Measurements from ENCODE around the gene PABPC1L.

The PABPC1L gene

GRCh38 chr20:44969300-44969894 is 59.5 kb downstream of the PABPC1L start:
- TF ChIP-seq EP300 (IDR thresholded peaks at IDR 0.05; ENCODE audit: borderline replicate concordance): no peak
- no peak for TF ChIP-seq CREB1 (IDR thresholded peaks at IDR 0.05; ENCODE audit: low read depth)
- no peak for TF ChIP-seq RAD21 (IDR thresholded peaks at IDR 0.05; ENCODE audit: low read depth)
- no peak for TF ChIP-seq MAX (IDR thresholded peaks at IDR 0.05)
- no peak for TF ChIP-seq REST (IDR thresholded peaks at IDR 0.05; ENCODE audit: low read depth)
- no peak for TF ChIP-seq USF1 (IDR thresholded peaks at IDR 0.05)
- no peak for TF ChIP-seq CEBPB (IDR thresholded peaks at IDR 0.05)
- no peak for TF ChIP-seq ZBTB7A (IDR thresholded peaks at IDR 0.05; ENCODE audit: low read depth)
- no peak for TF ChIP-seq YY1 (IDR thresholded peaks at IDR 0.05; ENCODE audit: low read depth)
- TF ChIP-seq FOXM1 (IDR thresholded peaks at IDR 0.05; ENCODE audit: borderline replicate concordance, low read depth): no peak
- TF ChIP-seq TEAD4 (IDR thresholded peaks at IDR 0.05): no peak
- TF ChIP-seq TCF12 (IDR thresholded peaks at IDR 0.05; ENCODE audit: low read depth): no peak
- no peak for TF ChIP-seq EGR1 (IDR thresholded peaks at IDR 0.05)
- no peak for TF ChIP-seq TAF1 (IDR thresholded peaks at IDR 0.05; ENCODE audit: low read depth)
- no peak for TF ChIP-seq NFIC (IDR thresholded peaks at IDR 0.05)

GRCh38 chr20:44970243-44970757 is 60.4 kb downstream of the PABPC1L start:
- TF ChIP-seq MAX (IDR thresholded peaks at IDR 0.05) (no peak), TEAD4 (IDR thresholded peaks at IDR 0.05) (no peak), FOXM1 (IDR thresholded peaks at IDR 0.05; ENCODE audit: borderline replicate concordance, low read depth) (no peak), REST (IDR thresholded peaks at IDR 0.05; ENCODE audit: low read depth) (no peak), CREB1 (IDR thresholded peaks at IDR 0.05; ENCODE audit: low read depth) (no peak), USF1 (IDR thresholded peaks at IDR 0.05) (no peak), YY1 (IDR thresholded peaks at IDR 0.05; ENCODE audit: low read depth) (no peak), EP300 (IDR thresholded peaks at IDR 0.05; ENCODE audit: borderline replicate concordance) (no peak), RAD21 (IDR thresholded peaks at IDR 0.05; ENCODE audit: low read depth) (no peak), ZBTB7A (IDR thresholded peaks at IDR 0.05; ENCODE audit: low read depth) (no peak), CEBPB (IDR thresholded peaks at IDR 0.05) (no peak), TCF12 (IDR thresholded peaks at IDR 0.05; ENCODE audit: low read depth) (no peak), TAF1 (IDR thresholded peaks at IDR 0.05; ENCODE audit: low read depth) (no peak), EGR1 (IDR thresholded peaks at IDR 0.05) (no peak), NFIC (IDR thresholded peaks at IDR 0.05) (no peak)

- TF ChIP-seq YY1 (IDR thresholded peaks at IDR 0.05; ENCODE audit: low read depth) (no peak), TCF12 (IDR thresholded peaks at IDR 0.05; ENCODE audit: low read depth) (no peak), MAX (IDR thresholded peaks at IDR 0.05) (no peak), FOXM1 (IDR thresholded peaks at IDR 0.05; ENCODE audit: borderline replicate concordance, low read depth) (no peak), ZBTB7A (IDR thresholded peaks at IDR 0.05; ENCODE audit: low read depth) (no peak), CREB1 (IDR thresholded peaks at IDR 0.05; ENCODE audit: low read depth) (no peak), EP300 (IDR thresholded peaks at IDR 0.05; ENCODE audit: borderline replicate concordance) (no peak), REST (IDR thresholded peaks at IDR 0.05; ENCODE audit: low read depth) (no peak), USF1 (IDR thresholded peaks at IDR 0.05) (no peak), NFIC (IDR thresholded peaks at IDR 0.05) (no peak), EGR1 (IDR thresholded peaks at IDR 0.05) (no peak), RAD21 (IDR thresholded peaks at IDR 0.05; ENCODE audit: low read depth) (no peak), CEBPB (IDR thresholded peaks at IDR 0.05) (no peak), TEAD4 (IDR thresholded peaks at IDR 0.05) (no peak), TAF1 (IDR thresholded peaks at IDR 0.05; ENCODE audit: low read depth) (no peak)
Measured at GRCh38 chr20:44973053-44973452, 63.2 kb downstream of the PABPC1L start.

All from Ishikawa (cell line).